Measurements from ENCODE around the gene VEGFA.

The VEGFA gene

DNA sequence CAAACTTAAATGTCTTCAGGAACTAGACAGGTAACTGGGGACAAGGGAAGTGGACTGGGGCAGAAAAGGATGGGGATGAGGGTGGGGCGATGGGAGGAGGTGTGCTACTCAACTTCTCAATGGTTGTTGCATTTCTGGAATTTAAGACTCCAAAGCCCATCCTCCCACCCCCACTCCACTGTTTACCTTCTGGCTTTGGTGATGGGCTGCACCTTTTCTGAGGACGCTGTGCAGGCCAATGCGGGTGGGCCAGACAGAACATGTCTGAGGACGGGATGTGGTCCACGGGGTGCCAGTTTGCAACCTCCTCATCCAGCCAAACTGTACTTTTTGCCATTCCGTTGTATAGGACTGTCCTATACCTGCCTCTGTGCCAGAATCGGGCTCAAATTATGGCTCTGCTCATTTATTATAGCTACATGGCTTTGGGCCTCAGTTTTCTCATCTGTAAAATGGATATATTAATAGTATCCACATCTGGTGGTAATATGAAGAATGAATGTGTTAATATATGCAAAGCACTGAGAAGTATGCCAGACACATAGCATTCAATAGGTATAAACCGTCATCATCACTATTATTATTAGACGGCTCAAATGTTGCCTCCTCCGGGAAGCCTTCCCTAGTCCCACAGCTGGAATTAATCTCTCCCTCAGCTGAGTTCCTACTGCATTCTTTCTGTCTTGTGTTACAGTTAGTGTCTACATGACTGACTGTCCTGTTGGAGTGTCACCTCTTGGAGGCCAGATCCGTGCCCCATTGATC lies 31.0 kb upstream of the VEGFA start:
- ATAC-seq (no peak), DNase-seq (no peak)

- ATAC-seq (no peak), DNase-seq (no peak)
Measured at GRCh38 chr6:43739642-43740091, 30.3 kb upstream of the VEGFA start.

GRCh38 chr6:43740321-43740960 lies 29.6 kb upstream of the VEGFA start:
- no peak for ATAC-seq

DNA sequence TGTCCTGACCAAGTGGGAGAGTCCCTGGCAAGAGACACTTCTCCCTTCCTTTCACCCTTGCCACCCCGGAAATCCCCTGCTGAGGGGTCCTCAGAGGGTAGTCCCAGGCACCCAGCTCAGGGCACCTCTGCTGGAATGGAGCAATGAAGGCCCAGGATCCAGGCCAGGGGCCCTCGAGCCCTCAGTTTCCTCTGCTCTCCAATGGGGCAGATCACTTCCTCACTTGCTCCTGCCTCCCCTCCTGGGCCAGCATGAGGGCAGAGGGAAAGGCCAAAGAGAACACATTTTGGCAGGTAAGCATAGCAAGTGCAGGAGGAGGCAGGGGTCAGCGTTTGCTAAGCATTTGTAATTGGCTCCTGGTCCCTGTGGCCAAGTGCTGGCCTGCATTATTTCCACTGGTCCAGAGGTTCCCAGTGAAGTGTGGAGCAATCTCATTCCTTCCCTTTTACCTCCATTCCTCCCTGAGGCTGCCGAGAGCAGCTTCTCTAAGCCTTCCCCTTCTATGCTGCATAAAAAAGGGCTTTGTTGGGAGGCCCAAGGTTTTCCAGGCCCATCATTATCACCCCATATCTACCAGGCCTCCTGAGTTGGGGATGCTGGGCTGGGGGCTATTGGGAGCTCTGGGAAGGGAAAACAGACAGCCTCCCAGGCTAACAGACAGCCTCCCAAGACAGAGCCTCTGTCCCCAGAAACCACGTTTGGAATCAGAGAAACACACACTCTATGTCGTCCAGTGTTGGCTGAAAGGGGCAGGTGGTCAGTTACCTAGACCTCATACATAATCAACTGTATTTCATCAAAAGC lies 28.8 kb upstream of the VEGFA start:
- DNase-seq, result no peak
- ATAC-seq, result no peak

More at GRCh38 chr6:43740321-43740960, 29.6 kb upstream of the VEGFA start:
- DNase-seq, result no peak

DNA sequence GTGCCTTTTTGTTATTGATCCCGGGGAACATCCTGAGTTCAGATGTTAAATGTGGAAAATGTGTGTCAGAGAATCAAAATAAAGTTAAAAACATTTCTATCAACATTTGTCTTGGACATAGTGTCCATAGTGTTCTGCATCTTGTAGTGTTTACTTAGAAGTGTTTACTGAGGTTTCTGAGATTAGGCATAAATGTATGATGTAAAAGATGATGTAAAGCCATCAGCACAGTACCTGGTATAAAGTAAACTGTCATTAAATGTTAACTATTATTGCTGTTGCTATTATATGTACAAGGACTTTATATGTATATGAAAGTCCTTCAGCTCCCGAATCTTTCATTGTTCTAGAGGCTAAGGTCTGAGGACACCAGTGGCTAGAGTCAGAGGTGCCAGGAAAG lies 28.2 kb upstream of the VEGFA start:
- no peak for DNase-seq
- no peak for ATAC-seq

GRCh38 chr6:43742285-43742684 lies 27.7 kb upstream of the VEGFA start:
- ATAC-seq, result no peak
- DNase-seq, result no peak

DNA sequence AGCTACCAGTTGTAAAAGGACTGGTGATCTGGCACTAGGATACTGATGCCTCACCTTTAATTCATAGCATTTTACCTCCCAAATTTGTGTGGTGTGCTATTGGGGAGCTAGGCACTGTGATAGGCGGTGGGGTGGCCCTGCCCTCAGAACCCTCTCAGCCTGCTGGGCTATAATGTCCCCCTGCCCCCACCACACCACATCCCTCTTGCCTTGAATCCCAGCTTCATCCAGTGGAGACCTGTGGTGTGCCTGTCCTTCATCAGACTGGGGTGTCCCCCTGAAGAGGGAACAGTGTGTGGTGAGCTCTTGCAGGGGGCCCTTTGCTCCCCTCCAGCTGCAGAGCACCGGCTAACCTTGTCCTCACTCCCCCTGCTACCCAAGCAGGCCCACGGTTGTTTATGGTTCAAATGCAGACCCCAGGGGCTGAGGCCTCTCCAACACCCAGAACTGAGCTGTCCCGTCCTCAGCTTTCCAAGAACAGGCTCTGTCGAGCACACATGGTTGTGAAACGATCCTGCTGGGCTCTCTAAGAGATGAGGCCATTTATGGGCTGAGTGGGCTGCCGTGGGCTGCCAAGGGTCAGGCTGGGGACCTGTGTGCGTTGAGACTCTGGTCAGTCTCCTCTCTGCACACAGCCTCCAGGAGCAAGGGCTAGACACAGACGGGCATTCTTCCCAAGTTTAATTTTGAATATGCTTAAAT lies 26.9 kb upstream of the VEGFA start:
- DNase-seq (no peak), ATAC-seq (no peak)

DNA sequence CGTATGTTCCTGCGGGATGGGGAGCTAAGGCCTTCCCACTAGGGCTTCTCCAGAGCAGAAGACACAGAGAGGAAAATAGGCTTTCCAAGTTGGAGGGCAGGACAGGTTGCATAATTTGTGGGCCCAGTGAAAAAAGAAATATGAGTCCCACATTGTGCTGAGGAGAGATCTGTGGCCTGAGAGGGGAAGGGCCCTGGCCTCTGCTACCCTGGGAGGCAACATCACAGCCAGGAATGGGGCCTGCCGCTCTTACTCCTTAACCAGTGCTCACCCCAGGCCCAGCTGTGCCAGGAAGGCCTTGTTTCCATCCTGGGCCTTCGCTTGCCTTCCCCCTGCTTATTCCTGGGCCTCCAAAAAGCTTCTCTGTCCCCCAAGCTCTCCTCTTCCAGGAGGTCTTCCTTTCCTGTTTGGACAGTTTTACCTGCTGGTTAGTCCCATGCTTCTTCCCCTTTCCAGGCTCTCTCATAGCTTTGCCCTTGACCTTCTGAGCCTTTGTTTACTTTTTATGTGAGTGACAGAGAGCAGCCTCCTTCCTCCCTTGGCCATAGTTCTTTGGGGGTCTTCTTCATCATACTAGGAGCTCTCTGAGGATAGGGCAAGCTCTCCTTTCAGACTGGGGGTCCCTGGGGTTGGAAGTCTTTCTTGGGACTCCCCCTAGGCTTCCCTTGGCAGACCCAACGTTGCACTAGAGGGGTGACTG lies 26.2 kb upstream of the VEGFA start:
- ATAC-seq (no peak), DNase-seq (no peak)

DNA sequence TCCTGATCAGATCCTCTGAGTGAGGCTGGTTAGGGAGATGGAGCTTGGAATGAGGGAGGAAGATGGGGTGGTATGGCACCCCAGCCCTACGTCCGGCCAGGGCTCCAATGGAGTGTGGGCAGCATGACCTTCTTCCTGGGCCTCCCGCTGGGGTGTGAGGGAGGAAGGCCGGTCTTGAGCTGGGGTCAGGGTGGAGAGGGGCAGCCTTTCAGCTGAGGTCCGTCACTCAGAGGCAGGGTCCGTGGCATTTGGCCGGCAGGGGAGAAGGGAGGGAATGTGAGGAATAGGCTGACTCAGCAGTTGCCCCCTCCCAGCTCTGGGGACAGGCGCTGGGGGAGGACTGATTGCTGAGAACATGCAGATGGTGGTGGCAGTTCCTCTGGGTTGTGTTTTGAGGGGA lies 25.5 kb upstream of the VEGFA start:
- no peak for ATAC-seq

DNA sequence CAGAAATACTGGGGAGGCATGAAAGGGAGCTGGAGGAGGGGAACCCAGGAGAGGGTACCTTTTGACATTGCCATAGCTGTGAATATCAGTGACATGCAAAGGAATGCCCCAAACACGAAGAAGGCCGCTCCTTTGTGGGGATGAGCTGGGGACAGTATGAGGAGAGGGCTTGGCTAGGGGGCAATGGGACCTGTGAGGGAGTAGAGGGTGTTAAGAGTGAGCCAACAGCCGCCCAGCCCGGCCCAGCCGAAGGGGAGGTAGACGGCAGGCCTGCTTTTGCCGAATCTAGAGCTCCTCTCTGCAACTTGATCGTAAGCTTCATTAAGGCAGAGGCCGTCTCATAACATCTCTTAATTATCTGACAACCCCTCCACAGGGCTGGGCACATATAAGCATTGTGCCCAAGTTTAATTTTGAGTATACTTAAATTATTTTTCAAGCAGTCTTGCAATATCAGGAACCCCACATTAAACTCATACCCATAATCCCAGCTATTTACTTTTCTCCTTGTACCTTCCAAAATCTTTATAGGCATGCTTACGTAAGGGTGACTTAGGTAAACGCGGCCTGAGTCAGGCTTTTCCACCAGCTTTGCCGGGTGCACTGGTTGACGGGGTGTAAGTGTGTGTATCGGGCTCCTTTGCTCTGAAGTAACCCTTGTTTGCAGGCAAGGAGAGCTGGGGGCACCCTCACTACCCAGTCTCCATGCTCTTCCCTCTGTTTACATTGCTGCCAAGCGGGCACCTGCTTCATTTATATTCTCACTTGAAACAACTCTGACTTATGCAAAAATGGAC lies 24.9 kb upstream of the VEGFA start:
- DNase-seq, result no peak
- ATAC-seq, result no peak

More for the DNA sequence above, 25.5 kb upstream of the VEGFA start:
- DNase-seq, result no peak

DNA sequence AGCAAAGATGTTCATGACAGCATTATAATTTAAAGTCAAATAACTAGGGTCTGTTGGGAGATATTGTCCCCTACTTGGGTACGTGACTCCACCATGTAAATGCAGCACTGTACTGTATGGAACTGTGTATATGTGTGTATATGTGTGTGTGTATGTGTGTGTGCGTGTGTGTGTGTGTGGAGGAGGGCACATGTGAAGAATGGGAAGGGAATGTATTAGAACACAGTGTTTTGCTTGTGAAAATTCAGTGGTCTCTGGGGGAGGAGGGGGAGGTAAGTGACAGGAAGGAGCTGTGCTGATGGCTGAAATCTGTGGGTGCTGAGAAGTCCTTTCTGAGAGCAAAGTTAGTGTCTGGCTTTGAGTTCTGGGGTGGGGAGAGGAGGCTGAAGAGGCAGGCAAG lies 23.9 kb upstream of the VEGFA start:
- no peak for DNase-seq
- no peak for ATAC-seq

DNA sequence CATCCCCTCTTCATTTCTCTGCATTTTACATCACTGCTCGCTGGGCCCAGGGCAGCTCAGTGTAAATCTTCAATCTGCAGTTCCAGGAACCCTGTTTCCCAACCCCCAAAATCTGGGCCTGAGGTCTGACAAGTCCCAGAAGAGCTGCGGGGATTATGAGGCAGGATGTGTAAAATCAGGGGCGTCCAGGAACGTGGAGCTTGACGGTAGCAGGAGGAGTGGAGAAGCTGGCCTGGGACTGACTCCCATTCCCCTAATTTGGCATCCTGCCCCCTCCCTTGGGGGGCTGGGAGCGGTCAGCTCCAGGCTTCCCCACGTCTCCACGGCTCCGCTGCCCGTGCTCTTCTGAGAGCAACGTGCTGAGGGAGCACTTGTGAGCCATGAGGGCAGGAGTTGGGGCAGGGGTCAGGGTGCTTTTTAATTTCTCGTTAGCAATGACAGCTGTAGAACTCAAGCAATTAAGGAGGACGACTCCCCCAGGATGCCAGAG lies 23.4 kb upstream of the VEGFA start:
- ATAC-seq, result no peak
- no peak for DNase-seq

GRCh38 chr6:43747784-43748183 lies 22.2 kb upstream of the VEGFA start:
- DNase-seq (no peak), ATAC-seq (no peak)

DNA sequence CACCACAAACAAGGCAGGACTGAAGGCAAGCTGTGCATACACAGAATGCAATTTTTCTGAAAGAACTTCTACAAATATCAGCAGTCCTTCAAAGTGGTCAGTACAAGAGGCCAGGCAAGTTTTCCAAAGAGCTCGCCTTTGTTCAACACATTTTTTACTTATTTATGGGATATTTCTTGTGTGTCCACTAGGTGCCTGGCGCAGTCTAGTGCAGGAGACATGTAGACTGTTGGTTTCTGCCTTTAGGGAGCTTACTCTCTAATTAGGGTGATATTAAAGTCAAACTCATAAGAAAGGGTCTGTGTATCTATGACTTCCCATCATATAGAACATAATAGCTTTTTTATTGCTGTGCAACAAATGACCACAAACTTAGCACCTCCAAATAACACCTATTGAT lies 21.2 kb upstream of the VEGFA start:
- ATAC-seq (no peak), DNase-seq (no peak)

- ATAC-seq, result no peak
- no peak for DNase-seq
Measured at GRCh38 chr6:43749461-43749860, 20.6 kb upstream of the VEGFA start.

DNA sequence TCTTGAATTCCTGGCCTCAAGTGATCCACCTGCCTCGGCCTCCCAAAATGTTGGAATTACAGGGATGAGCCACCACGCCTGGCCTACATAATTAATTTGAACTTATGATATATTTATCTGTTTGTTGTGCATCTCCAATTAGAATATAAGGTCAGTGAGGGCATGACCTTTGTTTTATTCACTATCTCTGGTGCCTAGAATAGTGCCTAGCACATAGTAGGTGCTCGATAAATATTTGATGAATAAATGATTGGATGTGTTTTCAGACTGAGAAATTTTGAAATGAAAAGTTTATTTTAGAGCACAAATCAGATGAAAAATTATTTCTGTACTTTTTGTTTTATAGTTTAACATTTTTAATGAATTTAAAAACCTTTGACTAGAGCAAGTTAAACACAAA lies 19.4 kb upstream of the VEGFA start:
- DNase-seq (no peak), ATAC-seq (no peak)

- ATAC-seq (no peak), DNase-seq (no peak)
Measured at GRCh38 chr6:43753570-43754183, 16.3 kb upstream of the VEGFA start.

DNA sequence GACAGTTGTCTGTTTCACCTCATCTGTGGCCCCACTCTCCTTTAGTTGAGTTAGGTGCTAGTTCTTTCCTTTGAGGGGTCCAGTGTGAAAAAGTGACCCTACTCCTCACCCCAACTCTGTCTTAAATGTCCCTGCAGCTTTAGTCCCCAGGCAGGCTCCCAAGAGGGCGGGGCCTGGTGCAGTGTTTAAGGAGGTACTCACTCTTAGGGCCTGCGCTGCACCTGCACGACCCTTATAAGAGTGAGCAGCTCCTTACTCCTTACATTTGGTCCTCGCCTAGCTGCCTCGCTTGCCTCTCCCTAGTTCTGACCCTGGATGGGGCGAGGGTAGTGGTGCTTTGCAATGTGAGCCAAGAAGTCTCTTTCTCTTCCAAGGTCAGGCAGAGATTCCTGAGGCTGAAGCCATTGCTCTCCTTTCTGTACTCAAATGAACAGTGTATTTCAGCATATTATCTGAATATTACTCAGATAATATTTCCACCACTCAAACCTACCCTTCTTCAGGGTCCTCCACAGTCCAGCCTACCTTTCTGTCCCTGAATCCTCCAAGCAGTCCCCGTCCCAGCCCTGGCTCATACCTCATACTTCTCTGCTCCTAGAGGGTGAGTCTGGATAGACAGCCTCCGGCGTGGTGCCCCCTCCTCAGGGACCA lies 11.9 kb upstream of the VEGFA start:
- no peak for DNase-seq
- ATAC-seq, result no peak

DNA sequence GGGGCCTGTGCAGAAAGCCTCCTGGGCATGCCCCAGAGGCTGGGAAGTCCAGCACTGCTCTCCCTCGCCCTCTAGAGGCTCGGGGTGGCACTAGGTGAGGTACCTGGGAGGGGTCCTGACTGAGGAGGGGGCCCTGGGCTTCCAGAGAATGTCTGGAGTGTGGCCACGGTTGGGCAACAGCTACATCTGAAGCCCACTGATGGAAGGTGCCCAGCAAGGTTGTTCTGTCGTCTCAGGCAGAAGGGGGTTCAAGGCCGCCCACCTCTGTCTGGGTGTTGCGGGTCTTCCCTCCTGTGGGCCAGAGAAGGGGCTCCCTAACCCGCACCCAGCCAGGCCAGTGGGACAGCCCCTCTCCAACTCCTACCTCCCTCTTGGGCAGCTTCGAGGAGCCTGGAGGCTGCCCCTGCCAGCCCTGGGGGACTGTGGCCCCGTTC lies 11.4 kb upstream of the VEGFA start:
- DNase-seq (peak; percentile 50), ATAC-seq (no peak)

All from stimulated activated naive CD8-positive, alpha-beta T cell treated with anti-CD3 and anti-CD28 coated beads, Interleukin-15, Interleukin-2, amounts not matched to agents 100 U/mL and 50 U/mL, for 24 hours (primary cell).